Measurements from ENCODE around the gene NKX1-2. TPM values are rescaled to one million over a fixed set of nuclear protein-coding genes. Genes with fewer than 3 reads are reported as not detected.
A peak's percentile ranks its signal among the peaks of the same experiment; 100 is the strongest.

The NKX1-2 gene
- total and polyA plus RNA-seq, 2 of the 4 experiments (the other 2 are of a cell fraction): not detected

GRCh38 chr10:124460144-124460543 lies 10.3 kb upstream of the NKX1-2 start:
- Histone ChIP-seq H3K9ac (ENCODE audit: low read depth, low read length) (no peak overlapping the region), H3K4ac (ENCODE audit: low read depth, low read length) (no peak overlapping the region), H2BK15ac (ENCODE audit: low read depth, low read length) (no peak overlapping the region), H2BK120ac (ENCODE audit: low read depth, low read length) (no peak overlapping the region), H3K14ac (replicated peaks; ENCODE audit: low read depth, low read length) (no peak overlapping the region), H3K4me3 (ENCODE audit: insufficient read depth, low read depth, low read length) (no peak overlapping the region), H3K56ac (ENCODE audit: extremely low read depth, insufficient read depth, low read length) (no peak overlapping the region), H3K9me3 (ENCODE audit: control insufficient read depth, insufficient read depth, low read length) (no peaks in the 10 kb centered on the region), H4K8ac (ENCODE audit: low read depth in 2 of 2, low read length in 2 of 2) (no peak overlapping the region), H2BK20ac (ENCODE audit: low read depth, low read length) (no peak overlapping the region), H2AFZ (replicated peaks; ENCODE audit: low read length, poor library complexity) (peak overlapping the region; percentile 13), H4K20me1 (ENCODE audit: insufficient read depth, low read length) (no peaks in the 10 kb centered on the region), H3K4me2 (ENCODE audit: low read depth, low read length) (no peak overlapping the region), H3K4me1 (ENCODE audit: control insufficient read depth, insufficient read depth, low read length) (peaks cover 4% of the 10 kb centered on the region), H3K27me3 (ENCODE audit: control insufficient read depth, insufficient read depth, low read length) (peaks cover 16% of the 10 kb centered on the region), H3K18ac (ENCODE audit: low read depth, low read length) (no peak overlapping the region), H3K79me1 (ENCODE audit: low read depth in 1 of 2, low read length in 2 of 2) (peaks cover 5% of the 10 kb centered on the region in 2 experiments; a peak in 3 of 4 replicates), H3K23ac (ENCODE audit: low read depth, low read length) (no peak overlapping the region), H4K5ac (ENCODE audit: low read depth, low read length) (no peak overlapping the region), H4K91ac (ENCODE audit: insufficient read depth, low read depth, low read length) (no peak overlapping the region), H2BK5ac (ENCODE audit: low read depth, low read length, poor library complexity, severe bottlenecking) (no peak overlapping the region), H3K36me3 (ENCODE audit: control insufficient read depth, insufficient read depth, low read length) (no peaks in the 10 kb centered on the region), H2AK5ac (ENCODE audit: low read depth, low read length) (no peak overlapping the region), H3K9me1 (ENCODE audit: insufficient read depth, low read length) (0 out of 2 replicates have a peak, but pooled peaks cover 2% of the 10 kb centered on the region), H3K27ac (ENCODE audit: insufficient read depth, low read length) (no peak overlapping the region), H2AK9ac (replicated peaks; ENCODE audit: low read depth, low read length, poor library complexity) (no peak overlapping the region)
- CTCF ChIA-PET: no interaction called here
- no peak for DNase-seq
- BruUV-seq (replicated peaks): no TSS peak
- in situ Hi-C loops (cut with MboI; ENCODE audit: low sequenced_read_pairs): no loop called here
- TF ChIP-seq SMC3 (IDR thresholded peaks at IDR 0.05; ENCODE audit: low read depth, low read length) (no peak), RAD21 (IDR thresholded peaks at IDR 0.05; ENCODE audit: low read length) (no peak), MAFK (IDR thresholded peaks at IDR 0.05; ENCODE audit: low read depth, low read length) (no peak), POLR2A (IDR thresholded peaks at IDR 0.05; ENCODE audit: low read depth, low read length) (no peak), FOS (IDR thresholded peaks at IDR 0.05; ENCODE audit: low read depth, low read length) (no peak), MXI1 (IDR thresholded peaks at IDR 0.05; ENCODE audit: borderline replicate concordance, low read depth, low read length) (no peak), RFX5 (IDR thresholded peaks at IDR 0.05; ENCODE audit: low read depth, low read length) (no peak), CHD1 (IDR thresholded peaks at IDR 0.05; ENCODE audit: low read depth, low read length) (no peak), BHLHE40 (IDR thresholded peaks at IDR 0.05; ENCODE audit: low read depth, low read length) (no peak), CTCF (conservative IDR thresholded peaks at IDR 0.05; ENCODE audit: low read depth, low read length) (no peak), RCOR1 (IDR thresholded peaks at IDR 0.05; ENCODE audit: insufficient replicate concordance, low read length) (no peak), ELK1 (IDR thresholded peaks at IDR 0.05; ENCODE audit: borderline replicate concordance, low read depth, low read length) (no peak), USF2 (IDR thresholded peaks at IDR 0.05; ENCODE audit: low read depth, low read length) (no peak), MAZ (IDR thresholded peaks at IDR 0.05; ENCODE audit: borderline replicate concordance, low read depth, low read length) (no peak), NFE2L2 (IDR thresholded peaks at IDR 0.05; ENCODE audit: low read depth, low read length) (no peak)
- 82% methylated on average over 1 of the region's 5 CpGs; no CpG with 5 or more reads in 1 of the 2 experiments for WGBS, 2 experiments (ENCODE audit: extremely low coverage in 2 of 2, insufficient read length in 1 of 2)
- intact Hi-C loops (cut with micrococcal nuclease): no loop called here
- POLR2A ChIA-PET (ENCODE audit: unreplicated experiment): no interaction called here
- ATAC-seq (ENCODE audit: low read depth): no peak
- dilution Hi-C loops (cut with HindIII; ENCODE audit: low sequenced_read_pairs, unreplicated experiment): no loop called here
